ENCODE data around the gene RALGDS. TPM values are rescaled to one million over a fixed set of nuclear protein-coding genes. Genes with fewer than 3 reads are reported as not detected.
A peak's percentile ranks its signal among the peaks of the same experiment; 100 is the strongest.

The RALGDS gene
- total and polyA plus RNA-seq, 2 of the 13 experiments (the other 11 are each of a cell fraction or from before 2014, with no cell fraction given), result 12.9 to 25.5 TPM

DNA sequence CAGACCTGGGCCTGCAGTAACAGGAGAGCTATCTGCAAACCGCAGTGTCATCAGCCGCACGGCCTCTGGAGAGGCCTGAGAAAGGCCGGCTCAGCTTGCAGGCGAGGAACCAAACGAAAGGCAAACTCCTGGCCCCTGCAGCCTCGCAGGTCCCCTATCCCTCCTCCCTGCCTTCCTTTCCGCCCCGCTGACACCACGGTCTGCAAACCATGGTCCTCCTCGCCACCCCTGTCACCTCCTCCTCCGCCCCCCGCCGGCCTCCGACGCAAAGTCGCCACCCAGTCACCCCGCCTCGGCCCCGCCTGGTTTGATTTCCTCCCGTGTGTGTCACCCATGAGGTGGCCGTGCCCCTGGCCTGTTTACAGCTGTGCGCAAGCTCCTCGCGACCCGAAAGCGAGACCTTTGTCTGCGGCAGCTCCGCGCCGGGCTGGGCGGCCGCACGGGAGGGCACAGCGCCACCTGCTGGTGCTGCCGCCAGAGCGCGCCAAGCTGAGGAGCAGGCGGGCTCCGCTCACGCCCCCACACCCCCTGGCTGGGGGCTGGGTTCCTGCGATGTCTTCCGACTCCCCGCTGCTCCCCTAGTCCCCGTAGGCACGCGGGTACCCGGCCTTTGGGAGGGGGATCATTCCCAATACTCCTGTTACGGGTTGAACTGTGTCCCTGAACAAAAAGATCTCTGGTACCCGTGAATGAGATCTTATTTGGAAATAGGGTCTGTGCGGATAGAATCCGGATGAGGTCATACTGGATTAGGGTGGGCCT lies 23.3 kb upstream of the RALGDS start (continued):
- TF ChIP-seq MXD3 (CRISPR knock-in tag; IDR thresholded peaks at IDR 0.05), result 0 out of 2 replicates have a peak, but pooled peaks have one; percentile 49
- TF ChIP-seq NFKB2 (CRISPR knock-in tag; IDR thresholded peaks at IDR 0.05; ENCODE audit: borderline replicate concordance), result no peak; the same call in 1 of the 2 replicates
- TF ChIP-seq RAD51 (IDR thresholded peaks at IDR 0.05; ENCODE audit: borderline replicate concordance), result no peak
- 0 out of 2 replicates have a peak, but pooled peaks have one; percentile 29 for TF ChIP-seq ZNF629 (CRISPR knock-in tag; conservative IDR thresholded peaks at IDR 0.05)
- no peak for TF ChIP-seq ZNF766 (CRISPR knock-in tag; IDR thresholded peaks at IDR 0.05; ENCODE audit: borderline replicate concordance)
- TF ChIP-seq, protein P1, sequence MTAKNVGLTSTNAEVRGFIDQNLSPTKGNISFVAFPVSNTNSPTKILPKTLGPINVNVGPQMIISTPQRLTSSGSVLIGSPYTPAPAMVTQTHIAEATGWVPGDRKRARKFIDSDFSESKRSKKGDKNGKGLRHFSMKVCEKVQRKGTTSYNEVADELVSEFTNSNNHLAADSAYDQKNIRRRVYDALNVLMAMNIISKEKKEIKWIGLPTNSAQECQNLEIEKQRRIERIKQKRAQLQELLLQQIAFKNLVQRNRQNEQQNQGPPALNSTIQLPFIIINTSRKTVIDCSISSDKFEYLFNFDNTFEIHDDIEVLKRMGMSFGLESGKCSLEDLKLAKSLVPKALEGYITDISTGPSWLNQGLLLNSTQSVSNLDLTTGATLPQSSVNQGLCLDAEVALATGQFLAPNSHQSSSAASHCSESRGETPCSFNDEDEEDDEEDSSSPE (CRISPR knock-in tag; IDR thresholded peaks at IDR 0.05), result peak; percentile 88
- peak; percentile 74; the same call in 1 of the 2 replicates for TF ChIP-seq ZNF605 (CRISPR knock-in tag; IDR thresholded peaks at IDR 0.05)
- TF ChIP-seq, protein P2, sequence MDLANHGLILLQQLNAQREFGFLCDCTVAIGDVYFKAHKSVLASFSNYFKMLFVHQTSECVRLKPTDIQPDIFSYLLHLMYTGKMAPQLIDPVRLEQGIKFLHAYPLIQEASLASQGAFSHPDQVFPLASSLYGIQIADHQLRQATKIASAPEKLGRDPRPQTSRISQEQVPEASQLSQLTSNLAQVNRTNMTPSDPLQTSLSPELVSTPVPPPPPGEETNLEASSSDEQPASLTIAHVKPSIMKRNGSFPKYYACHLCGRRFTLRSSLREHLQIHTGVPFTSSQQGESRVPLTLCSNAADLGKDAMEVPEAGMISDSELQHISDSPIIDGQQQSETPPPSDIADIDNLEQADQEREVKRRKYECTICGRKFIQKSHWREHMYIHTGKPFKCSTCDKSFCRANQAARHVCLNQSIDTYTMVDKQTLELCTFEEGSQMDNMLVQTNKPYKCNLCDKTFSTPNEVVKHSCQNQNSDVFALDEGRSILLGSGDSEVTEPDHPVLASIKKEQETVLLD (CRISPR knock-in tag; IDR thresholded peaks at IDR 0.05; ENCODE audit: low read depth), result 0 out of 2 replicates have a peak, but pooled peaks have one; percentile 30
- TF ChIP-seq ZNF30 (CRISPR knock-in tag; IDR thresholded peaks at IDR 0.05), result no peak
- TF ChIP-seq ARID5B (CRISPR knock-in tag; IDR thresholded peaks at IDR 0.05), result peak; percentile 63; the same call in 1 of the 2 replicates
- peak; percentile 91 to 93 for TF ChIP-seq HMGXB4 (CRISPR knock-in tag; IDR thresholded peaks at IDR 0.05; ENCODE audit: borderline replicate concordance in 1 of 2, low read depth in 1 of 2)
- TF ChIP-seq KDM6A (CRISPR knock-in tag; IDR thresholded peaks at IDR 0.05; ENCODE audit: low read depth), result no peak
- peak; percentile 69; the same call in 1 of the 2 replicates for TF ChIP-seq ZNF430 (CRISPR knock-in tag; IDR thresholded peaks at IDR 0.05)
- TF ChIP-seq ETV5 (CRISPR knock-in tag; IDR thresholded peaks at IDR 0.05; ENCODE audit: borderline replicate concordance), result peak; percentile 33; the same call in 1 of the 2 replicates
- TF ChIP-seq CBX1 (IDR thresholded peaks at IDR 0.05; ENCODE audit: low read depth), result no peak
- TF ChIP-seq ATRX (CRISPR knock-in tag; IDR thresholded peaks at IDR 0.05; ENCODE audit: borderline replicate concordance), result no peak
